HG03558 (cell line): Measurements from ENCODE around the gene INPP5A.

ENCODE experiments used
- ATAC-seq: cut with Tn5 transposase; IDR thresholded peaks from one replicate; pipeline ENCODE4 v1.9.1; 2021; ENCODE audit warnings: moderate number of reproducible peaks; ENCODE audit not compliant: unreplicated experiment; ENCODE audit errors: extremely low read depth

Gene INPP5A

DNA sequence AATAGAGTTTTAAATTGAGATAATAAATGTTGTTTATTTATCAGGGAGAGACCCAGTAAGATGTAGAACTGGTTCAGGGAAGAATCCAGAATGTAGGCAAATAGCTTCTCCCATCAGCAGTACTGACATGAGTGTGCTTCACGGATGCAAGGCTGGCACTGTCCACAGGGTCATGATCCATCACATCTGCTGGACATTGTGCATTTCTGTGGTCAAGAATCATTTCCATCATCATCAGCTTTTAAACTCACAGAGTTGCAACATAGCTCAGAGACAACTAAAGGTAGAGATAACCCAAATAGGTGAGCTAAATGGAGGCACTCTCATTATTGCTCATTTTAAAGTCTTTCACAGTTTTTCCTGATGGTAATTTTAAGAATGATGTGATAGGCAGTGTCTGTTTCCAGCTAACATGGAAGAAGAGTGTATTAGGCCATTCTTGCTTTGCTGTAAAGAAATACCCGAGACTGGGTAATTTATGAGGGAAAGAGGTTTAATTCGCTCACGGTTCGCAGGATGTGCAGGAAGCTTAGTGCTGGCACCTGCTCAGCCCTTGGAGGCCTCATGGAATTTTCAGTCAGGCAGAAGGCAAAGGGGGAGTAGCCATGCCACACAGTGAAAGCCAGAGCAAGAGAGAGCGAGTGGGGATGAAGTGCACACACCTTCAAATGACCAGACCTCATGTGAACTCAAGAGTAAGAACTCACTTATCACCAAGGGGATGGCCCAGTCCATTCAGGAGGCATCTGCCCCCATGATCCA is 80.8 kb downstream of the INPP5A start:
- no peak for ATAC-seq

DNA sequence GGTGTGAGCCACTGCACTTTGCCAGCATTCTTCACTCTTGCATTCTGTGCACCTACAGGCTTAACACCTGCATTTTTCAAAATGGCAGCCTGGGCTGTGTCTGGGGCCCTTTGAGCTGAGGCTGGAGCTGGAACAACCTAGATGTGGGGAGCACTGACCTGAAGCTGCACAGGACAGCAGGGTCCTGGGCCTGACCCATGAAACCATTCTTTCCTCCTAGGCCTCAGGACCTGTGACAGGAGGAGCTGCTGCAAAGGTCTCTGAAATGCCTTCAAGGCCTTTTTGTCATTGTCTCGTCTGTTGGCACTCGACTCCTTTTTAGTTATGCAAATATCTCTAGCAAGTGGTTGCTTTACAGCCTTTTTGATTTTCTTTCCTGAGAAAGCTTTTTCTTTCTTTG is 82.3 kb downstream of the INPP5A start:
- no peak for ATAC-seq

GRCh38 chr10:132624061-132624846 is 86.7 kb downstream of the INPP5A start:
- no peak for ATAC-seq

- ATAC-seq = no peak
Observed at GRCh38 chr10:132624847-132625471, 87.4 kb downstream of the INPP5A start.

DNA sequence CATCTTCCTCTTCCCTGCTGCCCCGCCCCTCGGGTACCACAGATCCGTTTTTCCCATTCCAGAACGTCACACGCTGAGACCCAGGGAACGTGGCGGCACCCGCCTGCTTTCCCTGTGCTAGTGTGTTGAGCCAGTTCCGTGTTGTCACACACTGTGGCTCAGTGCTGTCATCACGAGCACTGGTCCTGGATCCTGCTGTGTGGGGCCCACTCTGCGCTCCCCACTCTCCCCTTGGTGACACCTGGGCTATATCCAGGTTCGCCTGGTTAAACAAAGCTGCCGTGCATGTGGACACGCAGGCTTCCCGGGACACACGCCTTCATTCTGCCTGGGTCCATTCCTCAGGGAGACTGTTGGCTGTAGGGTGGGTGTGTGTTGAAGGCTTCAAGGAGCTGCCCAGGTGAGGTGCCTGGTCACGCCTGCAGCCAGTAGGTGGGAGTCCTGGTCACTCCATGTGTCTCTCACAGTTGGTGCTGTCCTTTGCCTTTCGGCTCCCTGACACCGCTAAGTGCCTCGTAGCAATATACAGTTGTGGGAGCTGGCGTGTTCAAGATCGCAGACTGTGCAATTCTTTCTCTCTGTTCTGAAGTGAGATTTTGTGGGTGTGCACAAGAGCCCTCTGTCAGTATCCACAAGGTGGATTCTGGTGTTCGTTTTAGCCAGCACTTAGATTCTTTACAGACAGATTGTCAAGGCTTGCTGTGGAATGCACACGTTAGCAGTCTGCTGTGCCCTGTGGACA is 88.6 kb downstream of the INPP5A start:
- ATAC-seq = no peak

GRCh38 chr10:132626761-132627665 is 89.4 kb downstream of the INPP5A start:
- no peak for ATAC-seq

DNA sequence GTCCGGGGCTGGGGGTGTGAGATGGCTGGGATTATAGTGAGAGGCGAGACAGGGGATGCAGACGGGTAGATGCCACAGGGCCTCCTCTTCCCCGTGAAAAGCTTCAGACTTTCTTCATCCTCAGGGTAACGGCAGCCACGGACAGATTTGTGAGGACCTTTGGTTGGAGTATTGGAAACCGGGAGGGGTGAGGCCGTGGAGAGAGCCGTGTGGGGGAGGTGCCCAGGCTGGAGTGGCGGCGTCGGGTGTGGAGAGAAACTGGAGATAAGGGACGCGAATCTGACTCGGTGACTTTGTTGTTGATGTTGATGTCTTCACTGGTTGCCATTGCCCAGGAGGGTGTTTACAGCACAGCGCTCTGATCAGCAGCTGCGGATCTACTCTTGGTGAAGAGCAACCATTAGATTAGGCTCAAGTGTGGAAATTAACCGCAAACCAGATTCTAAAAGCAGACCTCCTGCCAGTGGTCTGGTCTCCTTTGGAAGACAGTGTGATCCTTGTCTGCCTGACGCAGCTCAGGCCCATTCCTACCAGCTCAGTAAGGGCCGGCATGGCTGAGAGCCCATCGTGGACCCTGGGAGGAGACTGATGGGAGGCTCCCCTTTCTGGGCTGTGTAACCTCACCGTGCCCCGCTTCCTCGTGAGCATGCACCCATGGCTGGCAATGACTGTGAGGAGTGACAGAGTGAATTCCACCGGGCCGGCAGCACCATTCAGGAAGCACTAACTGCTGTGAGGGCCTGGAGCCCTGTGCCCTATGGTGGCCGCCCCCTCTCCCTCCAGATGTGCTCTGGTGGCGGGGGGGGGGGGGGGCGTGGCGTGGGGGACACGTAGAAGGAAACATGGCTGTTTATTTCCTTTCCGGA is 90.3 kb downstream of the INPP5A start:
- no peak for ATAC-seq

- ATAC-seq = no peak
Observed at GRCh38 chr10:132628966-132629900, 91.6 kb downstream of the INPP5A start.

- ATAC-seq = no peak
Observed at GRCh38 chr10:132630156-132630555, 92.6 kb downstream of the INPP5A start.

DNA sequence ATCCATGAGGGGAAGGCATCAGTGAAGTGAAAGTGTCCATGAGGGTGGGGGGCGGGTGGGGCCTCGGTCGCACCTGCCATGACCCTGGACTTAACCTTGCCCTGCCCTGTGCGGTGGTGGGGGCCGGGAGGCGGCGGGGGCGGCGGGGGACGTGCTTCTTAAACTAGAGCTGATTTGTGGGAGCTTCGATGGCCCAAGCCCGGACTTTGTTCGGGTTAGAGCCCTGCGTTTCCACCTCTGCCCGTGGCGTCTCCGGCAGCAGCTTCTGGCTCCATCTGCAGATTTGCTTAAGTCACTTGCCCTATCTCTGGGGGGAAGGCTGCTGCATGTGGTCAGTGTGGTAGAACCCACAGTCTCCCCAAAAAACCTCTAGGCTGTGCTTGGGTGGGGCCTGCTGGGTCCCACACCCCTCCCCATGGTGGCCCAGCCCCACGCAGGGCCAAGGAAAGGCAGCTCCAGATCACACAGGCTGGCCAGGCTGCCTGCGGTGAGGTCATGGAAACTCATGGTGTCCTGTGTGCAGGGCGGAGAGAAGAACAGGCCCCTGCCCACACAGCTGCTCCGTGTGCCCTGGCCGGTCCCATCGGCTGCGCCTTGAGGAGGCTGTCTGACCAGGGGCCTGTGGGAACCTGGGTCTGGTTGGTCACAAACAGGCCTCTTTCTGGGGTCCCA is 93.2 kb downstream of the INPP5A start:
- no peak for ATAC-seq

- no peak for ATAC-seq
Observed at GRCh38 chr10:132631338-132631735, 93.8 kb downstream of the INPP5A start.

DNA sequence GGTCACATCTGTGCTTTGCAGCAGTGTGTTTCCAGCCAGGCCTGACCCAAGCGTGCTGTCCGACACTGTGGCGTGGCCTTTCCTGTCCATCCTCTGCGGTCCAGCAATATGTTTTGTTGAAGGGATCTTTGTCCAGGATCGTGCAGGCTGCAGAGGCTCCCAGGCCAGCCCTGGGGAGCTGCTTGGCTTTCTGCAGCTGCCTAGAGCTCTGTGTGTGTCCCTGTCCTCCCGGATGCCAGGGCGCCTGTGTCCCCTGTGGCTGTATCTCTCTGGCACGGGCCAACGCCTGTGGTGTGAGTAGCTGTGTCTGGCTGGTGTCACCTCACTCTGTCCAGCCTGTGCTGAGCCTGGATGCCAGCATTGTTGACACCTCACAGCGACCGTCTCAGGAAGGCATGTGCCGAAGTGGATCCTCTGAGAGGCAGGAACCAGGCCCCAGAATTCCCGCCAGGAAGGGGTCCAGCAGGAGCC is 94.5 kb downstream of the INPP5A start:
- ATAC-seq = no peak

- no peak for ATAC-seq
Observed at GRCh38 chr10:132632851-132633684, 95.5 kb downstream of the INPP5A start.

- ATAC-seq = no peak
Observed at GRCh38 chr10:132634241-132634946, 96.8 kb downstream of the INPP5A start.

GRCh38 chr10:132634947-132635271 is 97.3 kb downstream of the INPP5A start:
- ATAC-seq = no peak

GRCh38 chr10:132636358-132636757 is 98.8 kb downstream of the INPP5A start:
- ATAC-seq = no peak
